Measurements from ENCODE around the gene CBARP.

CBARP gene

GRCh38 chr19:1239796-1240737, 2.3 kb upstream of the CBARP start:
- peak; percentile 92 for DNase-seq (ENCODE audit: low spot score)

- no peak for DNase-seq (ENCODE audit: low spot score)
These were observed 1.6 kb upstream of the CBARP start for GRCh38 chr19:1239420-1239795.

GRCh38 chr19:1238369-1239303, 831 bp upstream of the CBARP start:
- DNase-seq (ENCODE audit: low spot score) = no peak

- no peak for DNase-seq (ENCODE audit: low spot score)
These were observed 662 bp downstream of the CBARP start for GRCh38 chr19:1237027-1237659.

GRCh38 chr19:1236576-1236975, 1.2 kb downstream of the CBARP start:
- no peak for DNase-seq (ENCODE audit: low spot score)

- DNase-seq (ENCODE audit: low spot score) = no peak
These were observed 1.9 kb downstream of the CBARP start for GRCh38 chr19:1235625-1236538.

GRCh38 chr19:1234955-1235380, 2.8 kb downstream of the CBARP start:
- DNase-seq (ENCODE audit: low spot score) = no peak

GRCh38 chr19:1234051-1234954, 3.5 kb downstream of the CBARP start:
- DNase-seq (ENCODE audit: low spot score) = no peak

- no peak for DNase-seq (ENCODE audit: low spot score)
These were observed 4.6 kb downstream of the CBARP start for GRCh38 chr19:1233115-1233667.

GRCh38 chr19:1232652-1233072, 5.1 kb downstream of the CBARP start:
- DNase-seq (ENCODE audit: low spot score) = no peak

- DNase-seq (ENCODE audit: low spot score) = no peak
These were observed 5.8 kb downstream of the CBARP start for GRCh38 chr19:1231729-1232637.

GRCh38 chr19:1230783-1231489, 6.9 kb downstream of the CBARP start:
- no peak for DNase-seq (ENCODE audit: low spot score)

- DNase-seq (ENCODE audit: low spot score) = no peak
These were observed 7.7 kb downstream of the CBARP start for GRCh38 chr19:1229924-1230782.

- DNase-seq (ENCODE audit: low spot score) = no peak
These were observed 8.5 kb downstream of the CBARP start for GRCh38 chr19:1229056-1229923.

GRCh38 chr19:1228161-1228957, 9.4 kb downstream of the CBARP start:
- no peak for DNase-seq (ENCODE audit: low spot score)

All from Ammon's horn (tissue), 1 donor.